HG03159 (cell line): ENCODE results near the gene BRSK2.
"Not testable (repeated sequence)": the region's sequence is repeated elsewhere in the genome, so short reads cannot be mapped to it uniquely, and the experiment has no call there.

Experiments
- ATAC-seq: cut with Tn5 transposase; IDR thresholded peaks from one replicate; pipeline ENCODE4 v1.9.1; 2021; ENCODE audit warnings: mild to moderate bottlenecking, moderate library complexity; ENCODE audit not compliant: unreplicated experiment

Gene BRSK2

GRCh38 chr11:1389932-1390568 lies at the start of gene BRSK2:
Gene BRSK2 (plus strand): TSS chr11:1389934. CDS start chr11:1390285, 351 bp downstream.
- no peak for ATAC-seq

GRCh38 chr11:1340111-1340510 lies 49.6 kb upstream of the BRSK2 start:
- ATAC-seq = no peak

- not testable (repeated sequence) for ATAC-seq
Measured at GRCh38 chr11:1341226-1341625, 48.5 kb upstream of the BRSK2 start.

- ATAC-seq = no peak
Measured at GRCh38 chr11:1341928-1342524, 47.7 kb upstream of the BRSK2 start.

- ATAC-seq = no peak
Measured at GRCh38 chr11:1342946-1343345, 46.8 kb upstream of the BRSK2 start.

- ATAC-seq = no peak
Measured at GRCh38 chr11:1343391-1344055, 46.2 kb upstream of the BRSK2 start.

- ATAC-seq = no peak
Measured at GRCh38 chr11:1344056-1344635, 45.6 kb upstream of the BRSK2 start.

- ATAC-seq = no peak
Measured at GRCh38 chr11:1345737-1346513, 43.8 kb upstream of the BRSK2 start.

GRCh38 chr11:1346669-1347390 lies 42.9 kb upstream of the BRSK2 start:
- ATAC-seq = no peak

GRCh38 chr11:1347411-1347999 lies 42.2 kb upstream of the BRSK2 start:
- not testable (repeated sequence) for ATAC-seq

- ATAC-seq = no peak
Measured at GRCh38 chr11:1348146-1348795, 41.5 kb upstream of the BRSK2 start.

GRCh38 chr11:1348796-1349326 lies 40.9 kb upstream of the BRSK2 start:
- no peak for ATAC-seq

GRCh38 chr11:1349327-1350041 lies 40.2 kb upstream of the BRSK2 start:
- no peak for ATAC-seq

GRCh38 chr11:1350086-1350725 lies 39.5 kb upstream of the BRSK2 start:
- ATAC-seq = no peak

- no peak for ATAC-seq
Measured at GRCh38 chr11:1351278-1351937, 38.3 kb upstream of the BRSK2 start.

- ATAC-seq = no peak
Measured at GRCh38 chr11:1352696-1353382, 36.9 kb upstream of the BRSK2 start.
